CD4-positive, alpha-beta T cell treated with Interleukin-1 beta for 1 hour (primary cell): ENCODE results near the gene ANKRD36.
"Not testable (repeated sequence)": the region's sequence is repeated elsewhere in the genome, so short reads cannot be mapped to it uniquely, and the experiment has no call there.

Experiments
- DNase-seq, 2 donors: peaks; one replicate each; pipeline ENCODE4 v3.0.0-alpha.2; 2020 to 2022

ANKRD36 gene

GRCh38 chr2:97129090-97129489 is 16.1 kb downstream of the ANKRD36 start:
- DNase-seq, result not testable (repeated sequence)

GRCh38 chr2:97144016-97144415 is 31.1 kb downstream of the ANKRD36 start:
- not testable (repeated sequence) for DNase-seq

GRCh38 chr2:97166548-97166947 is 53.6 kb downstream of the ANKRD36 start:
- not testable (repeated sequence) for DNase-seq

- not testable (repeated sequence) for DNase-seq
These were observed 55.0 kb downstream of the ANKRD36 start for GRCh38 chr2:97167938-97168337.

- DNase-seq, result not testable (repeated sequence)
These were observed 55.6 kb downstream of the ANKRD36 start for GRCh38 chr2:97168583-97168982.

GRCh38 chr2:97180391-97180790 is 67.4 kb downstream of the ANKRD36 start:
- DNase-seq, result not testable (repeated sequence)

- DNase-seq, result not testable (repeated sequence)
These were observed 82.4 kb downstream of the ANKRD36 start for GRCh38 chr2:97195349-97195748.

GRCh38 chr2:97197251-97197650 is 84.3 kb downstream of the ANKRD36 start:
- DNase-seq, result not testable (repeated sequence)

- DNase-seq, result not testable (repeated sequence)
These were observed 87.9 kb downstream of the ANKRD36 start for GRCh38 chr2:97200887-97201286.

- DNase-seq, result not testable (repeated sequence)
These were observed 89.8 kb downstream of the ANKRD36 start for GRCh38 chr2:97202643-97203250.

GRCh38 chr2:97210325-97210724 is 97.4 kb downstream of the ANKRD36 start:
- DNase-seq, result no peak

- not testable (repeated sequence) for DNase-seq
These were observed 102.1 kb downstream of the ANKRD36 start for GRCh38 chr2:97215025-97215424.

GRCh38 chr2:97230848-97231585 is 118.1 kb downstream of the ANKRD36 start:
- not testable (repeated sequence) for DNase-seq

GRCh38 chr2:97232981-97233380 is 120.0 kb downstream of the ANKRD36 start:
- DNase-seq, result not testable (repeated sequence)

GRCh38 chr2:97233660-97234295 is 120.8 kb downstream of the ANKRD36 start:
- not testable (repeated sequence) for DNase-seq

GRCh38 chr2:97261192-97261591 is 148.2 kb downstream of the ANKRD36 start:
- DNase-seq, result not testable (repeated sequence)

- DNase-seq, result not testable (repeated sequence)
These were observed 153.5 kb downstream of the ANKRD36 start for GRCh38 chr2:97266449-97266848.

- DNase-seq, result no peak
These were observed 154.6 kb downstream of the ANKRD36 start for GRCh38 chr2:97267411-97268074.

GRCh38 chr2:97268075-97268591 is 155.2 kb downstream of the ANKRD36 start:
- not testable (repeated sequence) for DNase-seq

- not testable (repeated sequence) for DNase-seq
These were observed 163.4 kb downstream of the ANKRD36 start for GRCh38 chr2:97276232-97276798.

GRCh38 chr2:97285187-97285586 is 172.2 kb downstream of the ANKRD36 start:
- not testable (repeated sequence) for DNase-seq

- not testable (repeated sequence) for DNase-seq
These were observed 180.7 kb downstream of the ANKRD36 start for GRCh38 chr2:97293687-97294086.
